Measurements from ENCODE around the gene OR2W3.

OR2W3 gene

GRCh38 chr1:247895163-247895637, at the start of gene OR2W3:
Gene OR2W3 (plus strand): TSS chr1:247895587. CDS start chr1:247895587, 0 bp downstream.
- H3K27ac ChIP-seq = no peak within 1 kb of the TSS
- no peak for TF ChIP-seq CTCF (IDR thresholded peaks at IDR 0.05; ENCODE audit: low read depth, low read length)
- H3K4me3 ChIP-seq (ENCODE audit: low read depth, low read length) = no peak within 1 kb of the TSS
- no peaks in the 10 kb centered on the region for H3K9me3 ChIP-seq (ENCODE audit: severe bottlenecking)
- H3K36me3 ChIP-seq = no peaks in the 10 kb centered on the region
- peaks cover 3% of the 10 kb centered on the region for H3K27me3 ChIP-seq (ENCODE audit: insufficient read depth, low read depth, severe bottlenecking)
- no peak for DNase-seq

- DNase-seq = no peak
- Histone ChIP-seq H3K27ac (no peak overlapping the region), H3K36me3 (no peaks in the 10 kb centered on the region), H3K27me3 (ENCODE audit: insufficient read depth, low read depth, severe bottlenecking) (no peaks in the 10 kb centered on the region), H3K9me3 (ENCODE audit: severe bottlenecking) (no peaks in the 10 kb centered on the region), H3K4me3 (ENCODE audit: low read depth, low read length) (no peak overlapping the region)
- no peak for TF ChIP-seq CTCF (IDR thresholded peaks at IDR 0.05; ENCODE audit: low read depth, low read length)
Measured at GRCh38 chr1:247845693-247846017, 49.7 kb upstream of the OR2W3 start.

DNA sequence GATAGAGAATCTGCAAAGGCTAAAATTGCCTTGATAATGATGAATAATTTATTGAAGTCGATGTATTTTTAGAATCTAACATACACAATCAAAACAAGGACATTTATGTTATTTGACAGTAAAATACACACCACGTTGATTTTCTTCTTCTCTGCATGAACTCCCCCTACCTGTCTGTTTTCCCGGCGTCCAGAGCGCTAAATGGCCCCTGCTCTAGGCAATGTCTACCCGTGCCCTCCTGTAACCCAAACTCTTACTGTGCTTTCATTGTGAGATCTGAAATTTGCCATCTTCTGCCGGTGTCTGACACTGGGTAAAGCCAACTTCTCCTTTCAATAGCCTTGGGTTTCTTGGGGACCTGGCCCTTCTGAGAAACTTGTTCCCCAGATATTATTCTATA, 47.0 kb upstream of the OR2W3 start:
- Histone ChIP-seq H3K27ac (no peak overlapping the region), H3K9me3 (ENCODE audit: severe bottlenecking) (no peaks in the 10 kb centered on the region), H3K4me3 (ENCODE audit: low read depth, low read length) (no peak overlapping the region), H3K27me3 (ENCODE audit: insufficient read depth, low read depth, severe bottlenecking) (no peaks in the 10 kb centered on the region), H3K36me3 (no peaks in the 10 kb centered on the region)
- no peak for TF ChIP-seq CTCF (IDR thresholded peaks at IDR 0.05; ENCODE audit: low read depth, low read length)
- no peak for DNase-seq

- Histone ChIP-seq H3K4me3 (ENCODE audit: low read depth, low read length) (no peak overlapping the region), H3K9me3 (ENCODE audit: severe bottlenecking) (no peaks in the 10 kb centered on the region), H3K36me3 (no peaks in the 10 kb centered on the region), H3K27me3 (ENCODE audit: insufficient read depth, low read depth, severe bottlenecking) (no peaks in the 10 kb centered on the region), H3K27ac (no peak overlapping the region)
- no peak for TF ChIP-seq CTCF (IDR thresholded peaks at IDR 0.05; ENCODE audit: low read depth, low read length)
- DNase-seq = no peak
Measured at GRCh38 chr1:247849616-247850015, 45.8 kb upstream of the OR2W3 start.

DNA sequence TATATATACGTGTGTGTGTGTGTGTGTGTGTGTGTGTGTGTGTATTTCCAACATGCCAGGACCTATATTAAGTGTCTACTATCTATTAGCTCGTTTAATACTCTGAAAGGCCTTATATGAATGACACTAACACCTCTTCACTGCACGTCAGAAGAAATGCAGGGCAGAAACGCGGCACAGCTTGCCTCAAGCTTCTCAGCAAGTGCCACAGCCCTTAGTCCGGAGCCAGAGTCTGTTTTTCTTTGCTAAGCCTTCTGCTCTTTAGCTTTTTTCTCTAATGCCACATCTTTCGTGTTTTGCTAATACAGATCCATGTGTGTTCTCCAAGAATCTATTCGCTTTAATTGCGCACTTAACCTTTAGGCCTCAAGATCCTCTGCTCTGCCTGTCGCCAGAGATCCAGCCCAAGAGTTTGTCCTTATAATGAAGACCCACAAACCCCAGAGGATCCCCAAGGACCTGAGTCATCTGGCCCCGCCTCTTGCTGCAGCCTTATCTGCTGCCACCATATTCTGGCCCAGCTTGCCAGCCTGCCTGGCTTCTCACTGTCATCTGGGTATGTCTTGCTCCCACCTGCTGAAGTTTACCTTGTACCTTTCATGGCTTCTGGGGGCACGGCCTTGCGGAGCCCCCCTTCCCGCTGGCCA, 40.4 kb upstream of the OR2W3 start:
- Histone ChIP-seq H3K27me3 (ENCODE audit: insufficient read depth, low read depth, severe bottlenecking) (peaks cover 6% of the 10 kb centered on the region), H3K36me3 (no peaks in the 10 kb centered on the region), H3K4me3 (ENCODE audit: low read depth, low read length) (no peak overlapping the region), H3K9me3 (ENCODE audit: severe bottlenecking) (no peaks in the 10 kb centered on the region), H3K27ac (no peak overlapping the region)
- TF ChIP-seq CTCF (IDR thresholded peaks at IDR 0.05; ENCODE audit: low read depth, low read length) = no peak
- DNase-seq = no peak

DNA sequence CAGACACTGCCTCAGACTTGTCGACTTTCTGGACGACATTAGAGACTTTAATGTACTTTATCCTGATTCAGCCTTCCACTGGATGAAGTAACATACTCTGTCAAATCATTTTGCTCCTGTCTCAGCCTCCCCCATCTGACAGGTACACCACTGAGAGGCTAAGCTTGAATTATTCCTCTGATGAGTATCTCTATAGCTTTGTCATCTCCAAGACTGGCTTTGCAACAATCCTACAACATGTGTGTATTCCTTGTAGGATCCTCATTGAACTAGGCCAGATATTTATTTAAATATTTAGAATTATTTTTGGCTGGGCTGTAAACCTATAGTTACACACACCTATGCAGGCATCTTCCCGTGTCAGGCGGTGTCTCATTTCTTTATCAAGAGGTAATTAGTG, 39.5 kb upstream of the OR2W3 start:
- Histone ChIP-seq H3K36me3 (no peaks in the 10 kb centered on the region), H3K27me3 (ENCODE audit: insufficient read depth, low read depth, severe bottlenecking) (peaks cover 6% of the 10 kb centered on the region), H3K4me3 (ENCODE audit: low read depth, low read length) (no peak overlapping the region), H3K9me3 (ENCODE audit: severe bottlenecking) (no peaks in the 10 kb centered on the region), H3K27ac (no peak overlapping the region)
- no peak for DNase-seq
- TF ChIP-seq CTCF (IDR thresholded peaks at IDR 0.05; ENCODE audit: low read depth, low read length) = no peak

Data from WERI-Rb-1 (cell line).